SJCRH30 (cell line): ENCODE data around the gene ZFYVE9. TPM values are rescaled to one million over a fixed set of nuclear protein-coding genes. Genes with fewer than 3 reads are reported as not detected.

Source experiments
- DNase-seq, 2 experiments: peaks; one replicate each; pipeline ENCODE4 v3.0.0-alpha.2; 2015 to 2020
- H3K27ac ChIP-seq: fragments of 250-450 bp; sonication (Bioruptor Pico); 2 replicates; pipeline ENCODE4 v1.5.1; 2020; ENCODE audit warnings: mild to moderate bottlenecking, moderate library complexity
- H3K27me3 ChIP-seq: fragments of 250-450 bp; sonication (Bioruptor Pico); 2 replicates; pipeline ENCODE4 v1.5.1; 2020; ENCODE audit warnings: mild to moderate bottlenecking, moderate library complexity
- H3K36me3 ChIP-seq: fragments of 250-450 bp; sonication (Bioruptor Pico); 2 replicates; pipeline ENCODE4 v1.5.1; 2020; ENCODE audit warnings: mild to moderate bottlenecking, moderate library complexity
- H3K4me1 ChIP-seq: fragments of 250-450 bp; sonication (Bioruptor Pico); 2 replicates; pipeline ENCODE4 v1.5.1; 2020; ENCODE audit warnings: mild to moderate bottlenecking, moderate library complexity
- H3K4me3 ChIP-seq: fragments of 250-450 bp; sonication (Bioruptor Pico); 2 replicates; pipeline ENCODE4 v1.5.1; 2020; ENCODE audit warnings: mild to moderate bottlenecking, moderate library complexity
- H3K9me3 ChIP-seq: fragments of 250-450 bp; sonication (Bioruptor Pico); replicated peaks from 2 replicates; pipeline ENCODE4 v1.5.1; 2020; ENCODE audit warnings: mild to moderate bottlenecking, moderate library complexity
- total RNA-seq: library from RNA; depleted of rRNA; stranded (reverse); fragments of >200 nt; shearing (Covaris generic); gene quantifications from 2 replicates; pipeline ENCODE4 v1.2.3, GENCODE V29; 2014

ZFYVE9 gene
- total RNA-seq, 1 experiment from 2014 or later, result 27.5 TPM

- no peaks in the 10 kb centered on the region for H3K4me1 ChIP-seq
- no peak for DNase-seq
- no peaks in the 10 kb centered on the region for H3K36me3 ChIP-seq
- H3K27me3 ChIP-seq, result no peaks in the 10 kb centered on the region
- H3K4me3 ChIP-seq, result no peak overlapping the region
- H3K27ac ChIP-seq, result no peak overlapping the region
- H3K9me3 ChIP-seq, result no peaks in the 10 kb centered on the region
These were observed 146.4 kb downstream of the ZFYVE9 start for GRCh38 chr1:52288286-52288685.

- Histone ChIP-seq H3K27me3 (no peaks in the 10 kb centered on the region), H3K4me1 (no peaks in the 10 kb centered on the region), H3K9me3 (no peaks in the 10 kb centered on the region), H3K4me3 (no peak overlapping the region), H3K36me3 (no peaks in the 10 kb centered on the region; the same call in 1 of the 2 replicates), H3K27ac (no peak overlapping the region)
- DNase-seq, result no peak
These were observed 152.7 kb downstream of the ZFYVE9 start for GRCh38 chr1:52294580-52294979.

GRCh38 chr1:52296345-52296744 lies 154.5 kb downstream of the ZFYVE9 start:
- H3K9me3 ChIP-seq, result no peaks in the 10 kb centered on the region
- no peaks in the 10 kb centered on the region for H3K27me3 ChIP-seq
- peak; percentile 7 to 72 for DNase-seq
- no peak overlapping the region for H3K4me3 ChIP-seq
- H3K27ac ChIP-seq, result no peak overlapping the region
- H3K4me1 ChIP-seq, result no peaks in the 10 kb centered on the region
- H3K36me3 ChIP-seq, result no peaks in the 10 kb centered on the region; the same call in 1 of the 2 replicates

- Histone ChIP-seq H3K4me1 (no peaks in the 10 kb centered on the region), H3K27ac (no peak overlapping the region), H3K9me3 (no peaks in the 10 kb centered on the region)
These were observed 163.7 kb downstream of the ZFYVE9 start for GRCh38 chr1:52305417-52306226.

GRCh38 chr1:52306227-52307006 lies 164.5 kb downstream of the ZFYVE9 start:
- no peak for DNase-seq
- Histone ChIP-seq H3K36me3 (no peaks in the 10 kb centered on the region), H3K27ac (no peak overlapping the region), H3K4me1 (no peaks in the 10 kb centered on the region), H3K27me3 (no peaks in the 10 kb centered on the region), H3K9me3 (no peaks in the 10 kb centered on the region), H3K4me3 (no peak overlapping the region)

More at GRCh38 chr1:52305417-52306226, 163.7 kb downstream of the ZFYVE9 start:
- Histone ChIP-seq H3K27me3 (no peaks in the 10 kb centered on the region), H3K36me3 (no peaks in the 10 kb centered on the region), H3K4me3 (no peak overlapping the region)
- no peak for DNase-seq

GRCh38 chr1:52321061-52321460 lies 179.2 kb downstream of the ZFYVE9 start:
- no peaks in the 10 kb centered on the region for H3K4me1 ChIP-seq
- DNase-seq, result no peak
- H3K27ac ChIP-seq, result no peak overlapping the region
- no peaks in the 10 kb centered on the region for H3K36me3 ChIP-seq
- no peaks in the 10 kb centered on the region for H3K27me3 ChIP-seq
- no peak overlapping the region for H3K4me3 ChIP-seq
- no peaks in the 10 kb centered on the region for H3K9me3 ChIP-seq

GRCh38 chr1:52323731-52324130 lies 181.8 kb downstream of the ZFYVE9 start:
- DNase-seq, result no peak
- Histone ChIP-seq H3K4me3 (no peak overlapping the region), H3K36me3 (0 out of 2 replicates have a peak, but pooled peaks cover 2% of the 10 kb centered on the region), H3K9me3 (no peaks in the 10 kb centered on the region), H3K4me1 (no peaks in the 10 kb centered on the region), H3K27ac (no peak overlapping the region), H3K27me3 (no peaks in the 10 kb centered on the region)

GRCh38 chr1:52325786-52326185 lies 183.9 kb downstream of the ZFYVE9 start:
- Histone ChIP-seq H3K9me3 (no peaks in the 10 kb centered on the region), H3K4me3 (no peak overlapping the region), H3K27ac (no peak overlapping the region), H3K4me1 (no peaks in the 10 kb centered on the region), H3K27me3 (no peaks in the 10 kb centered on the region), H3K36me3 (0 out of 2 replicates have a peak, but pooled peaks cover 2% of the 10 kb centered on the region)
- DNase-seq, result no peak

GRCh38 chr1:52328615-52329014 lies 186.7 kb downstream of the ZFYVE9 start:
- Histone ChIP-seq H3K4me3 (no peak overlapping the region), H3K36me3 (0 out of 2 replicates have a peak, but pooled peaks cover 2% of the 10 kb centered on the region), H3K27me3 (no peaks in the 10 kb centered on the region), H3K9me3 (no peaks in the 10 kb centered on the region), H3K4me1 (no peaks in the 10 kb centered on the region), H3K27ac (no peak overlapping the region)
- DNase-seq, result no peak

GRCh38 chr1:52332411-52332810 lies 190.5 kb downstream of the ZFYVE9 start:
- no peak for DNase-seq
- H3K27ac ChIP-seq, result no peak overlapping the region
- no peaks in the 10 kb centered on the region for H3K9me3 ChIP-seq
- no peak overlapping the region for H3K4me3 ChIP-seq
- no peaks in the 10 kb centered on the region for H3K36me3 ChIP-seq
- no peaks in the 10 kb centered on the region for H3K27me3 ChIP-seq
- no peaks in the 10 kb centered on the region for H3K4me1 ChIP-seq

- no peaks in the 10 kb centered on the region for H3K27me3 ChIP-seq
- no peak for DNase-seq
- H3K4me3 ChIP-seq, result no peak overlapping the region
- no peaks in the 10 kb centered on the region for H3K9me3 ChIP-seq
- H3K4me1 ChIP-seq, result no peaks in the 10 kb centered on the region
- no peak overlapping the region for H3K27ac ChIP-seq
- H3K36me3 ChIP-seq, result peaks cover under 1% of the 10 kb centered on the region
These were observed 193.1 kb downstream of the ZFYVE9 start for GRCh38 chr1:52334906-52335528.

GRCh38 chr1:52337439-52337838 lies 195.6 kb downstream of the ZFYVE9 start:
- H3K27ac ChIP-seq, result no peak overlapping the region
- no peaks in the 10 kb centered on the region for H3K9me3 ChIP-seq
- H3K4me1 ChIP-seq, result no peaks in the 10 kb centered on the region
- no peaks in the 10 kb centered on the region for H3K27me3 ChIP-seq
- DNase-seq, result no peak
- H3K36me3 ChIP-seq, result peaks cover 3% of the 10 kb centered on the region
- no peak overlapping the region for H3K4me3 ChIP-seq

- peaks cover 3% of the 10 kb centered on the region for H3K36me3 ChIP-seq
- DNase-seq, result no peak
These were observed 199.9 kb downstream of the ZFYVE9 start for GRCh38 chr1:52341655-52342260.

GRCh38 chr1:52343979-52344378 lies 202.1 kb downstream of the ZFYVE9 start:
- no peaks in the 10 kb centered on the region for H3K27me3 ChIP-seq
- no peak overlapping the region for H3K27ac ChIP-seq
- DNase-seq, result no peak
- H3K36me3 ChIP-seq, result peaks cover 3% of the 10 kb centered on the region; the same call in 1 of the 2 replicates
- H3K9me3 ChIP-seq, result no peaks in the 10 kb centered on the region
- no peaks in the 10 kb centered on the region for H3K4me1 ChIP-seq
- no peak overlapping the region for H3K4me3 ChIP-seq

More at GRCh38 chr1:52341655-52342260, 199.9 kb downstream of the ZFYVE9 start:
- H3K27me3 ChIP-seq, result no peaks in the 10 kb centered on the region
- no peaks in the 10 kb centered on the region for H3K9me3 ChIP-seq
- H3K4me3 ChIP-seq, result no peak overlapping the region
- H3K27ac ChIP-seq, result no peak overlapping the region
- H3K4me1 ChIP-seq, result no peaks in the 10 kb centered on the region
